Activated T-helper 1 cell treated with anti-CD3 and anti-CD28 coated beads, Interleukin-12 subunit alpha, Interleukin-12 subunit beta, Interleukin-2, Interleukin-4 antibody, amounts not matched to agents 30 ng/mL and 10 ng/mL and 1 ng/mL, durations not matched to agents 14 hours and 24 hours and 36 hours (primary cell): ENCODE results near the gene MAMDC2. TPM values are rescaled to one million over a fixed set of nuclear protein-coding genes. Genes with fewer than 3 reads are reported as not detected.

ENCODE experiments used
- DNase-seq: peaks from one replicate; pipeline ENCODE4 v3.0.0; 2021; ENCODE audit warnings: low spot score
- H3K27ac Mint-ChIP-seq: one replicate; pipeline ENCODE4 v1.8.0; 2021; ENCODE audit warnings: mild to moderate bottlenecking, mixed read lengths
- H3K27me3 Mint-ChIP-seq: one replicate; pipeline ENCODE4 v1.8.0; 2022; ENCODE audit warnings: mild to moderate bottlenecking, moderate library complexity, mixed read lengths; ENCODE audit not compliant: insufficient read depth
- H3K36me3 Mint-ChIP-seq: one replicate; pipeline ENCODE4 v1.8.0; 2021; ENCODE audit warnings: low read depth, mixed read lengths
- H3K4me1 Mint-ChIP-seq: one replicate; pipeline ENCODE4 v1.8.0; 2021; ENCODE audit warnings: low read depth, mixed read lengths
- H3K4me3 Mint-ChIP-seq: one replicate; pipeline ENCODE4 v1.8.0; 2021; ENCODE audit warnings: mild to moderate bottlenecking, moderate library complexity, mixed read lengths
- H3K9me3 Mint-ChIP-seq: one replicate; pipeline ENCODE4 v1.8.0; 2021; ENCODE audit warnings: mixed read lengths
- intact Hi-C: fragments of 100-400 bp; cut with micrococcal nuclease; formaldehyde crosslinking; loops from one replicate; pipeline ENCODE4 v1.15.1; 2024
- total RNA-seq: library from RNA; stranded (reverse); gene quantifications from 2 replicates; pipeline ENCODE4 v1.2.3, GENCODE V29; 2022

Gene MAMDC2
- total RNA-seq, 1 donor from 2014 or later: not detected

DNA sequence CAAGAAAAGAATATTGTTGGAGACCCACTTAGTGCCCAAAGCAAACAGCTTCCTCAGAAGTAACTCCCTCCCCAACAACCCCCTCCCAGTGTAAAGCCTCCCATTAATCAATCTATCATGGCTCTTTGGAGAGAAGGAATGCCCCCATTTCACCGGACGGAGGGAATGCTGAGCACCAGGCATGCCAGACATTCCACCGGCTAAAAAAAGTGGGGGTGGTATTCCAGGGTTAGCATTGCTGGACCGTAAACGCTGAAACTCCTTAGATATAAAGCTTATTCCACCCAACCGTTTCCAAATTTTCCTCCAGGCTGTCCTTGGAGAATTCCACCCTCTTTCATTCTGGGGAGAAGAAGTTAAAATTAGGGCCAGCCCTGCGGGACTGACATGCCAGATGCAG, 363 bp upstream of the MAMDC2 start:
- Mint-ChIP-seq H3K27me3 (peaks cover 33% of the 10 kb centered on the region), H3K36me3 (no peaks in the 10 kb centered on the region), H3K4me3 (no peak overlapping the region), H3K27ac (no peak overlapping the region), H3K9me3 (peaks cover 1% of the 10 kb centered on the region), H3K4me1 (no peaks in the 10 kb centered on the region)
- intact Hi-C loops: no loop called here
- DNase-seq: no peak

DNA sequence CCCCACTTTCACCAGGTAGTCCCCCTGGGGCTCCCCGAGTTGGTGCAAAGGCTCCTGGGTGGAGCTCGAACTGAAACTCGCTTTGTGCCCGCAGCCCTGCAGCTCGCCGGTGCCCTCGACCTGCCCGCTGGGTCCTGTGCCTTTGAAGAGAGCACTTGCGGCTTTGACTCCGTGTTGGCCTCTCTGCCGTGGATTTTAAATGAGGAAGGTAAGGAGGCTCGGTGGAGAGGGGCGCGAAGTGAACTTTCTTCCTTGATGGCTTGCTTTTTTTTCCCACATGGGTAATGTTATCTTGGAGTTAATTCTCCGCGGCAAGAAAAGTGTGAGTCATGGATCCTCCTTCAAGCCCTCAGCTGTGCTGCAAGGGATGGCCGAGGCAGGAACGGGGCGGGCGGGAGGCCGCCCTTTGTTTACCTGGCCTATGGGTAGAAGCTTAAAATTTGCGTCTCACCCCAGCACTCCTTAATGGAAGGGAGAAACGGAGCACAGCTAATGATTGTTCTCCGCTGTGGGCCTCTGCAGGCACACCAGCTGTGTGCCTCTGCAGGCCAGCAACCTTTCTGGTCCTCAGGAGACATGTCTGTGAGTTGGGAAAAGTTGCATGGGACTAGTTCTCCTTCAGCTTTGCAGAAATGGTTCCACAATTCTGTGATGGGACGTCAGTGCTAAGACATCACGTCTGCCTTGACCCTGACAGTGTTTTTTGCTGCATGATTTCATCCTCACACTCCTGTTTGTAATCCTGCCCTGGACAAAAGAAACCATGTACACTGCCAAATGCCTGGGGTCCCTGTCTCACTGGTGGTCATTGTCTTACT, 1.1 kb downstream of the MAMDC2 start:
- Mint-ChIP-seq H3K9me3 (no peaks in the 10 kb centered on the region), H3K36me3 (no peaks in the 10 kb centered on the region), H3K4me1 (no peaks in the 10 kb centered on the region), H3K4me3 (no peak overlapping the region), H3K27ac (no peak overlapping the region), H3K27me3 (peaks cover 35% of the 10 kb centered on the region)
- DNase-seq: no peak
- intact Hi-C loops: no loop called here

DNA sequence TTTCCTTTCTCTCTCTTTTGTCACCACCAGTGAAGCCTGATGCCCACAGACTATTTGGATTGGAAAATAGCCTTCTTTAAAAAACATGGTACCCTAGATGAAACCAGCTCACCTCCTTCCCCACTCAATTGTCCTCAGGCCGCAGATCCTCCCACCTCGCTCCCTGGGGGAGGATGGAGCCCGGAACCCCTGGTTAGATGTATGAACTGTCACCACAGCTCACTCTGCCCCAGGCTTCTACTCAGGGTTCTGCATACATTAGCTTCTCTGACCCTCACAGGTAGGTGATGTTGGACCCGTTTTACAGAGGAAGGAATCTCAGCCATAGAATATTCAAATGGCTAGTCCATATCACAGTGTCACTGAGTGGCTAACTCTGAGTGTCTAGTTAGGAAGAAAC, 1.8 kb downstream of the MAMDC2 start:
- Mint-ChIP-seq H3K4me3 (no peak overlapping the region), H3K27ac (no peak overlapping the region), H3K27me3 (peaks cover 35% of the 10 kb centered on the region), H3K4me1 (no peaks in the 10 kb centered on the region), H3K36me3 (no peaks in the 10 kb centered on the region), H3K9me3 (no peaks in the 10 kb centered on the region)
- intact Hi-C loops: no loop called here
- DNase-seq: no peak

DNA sequence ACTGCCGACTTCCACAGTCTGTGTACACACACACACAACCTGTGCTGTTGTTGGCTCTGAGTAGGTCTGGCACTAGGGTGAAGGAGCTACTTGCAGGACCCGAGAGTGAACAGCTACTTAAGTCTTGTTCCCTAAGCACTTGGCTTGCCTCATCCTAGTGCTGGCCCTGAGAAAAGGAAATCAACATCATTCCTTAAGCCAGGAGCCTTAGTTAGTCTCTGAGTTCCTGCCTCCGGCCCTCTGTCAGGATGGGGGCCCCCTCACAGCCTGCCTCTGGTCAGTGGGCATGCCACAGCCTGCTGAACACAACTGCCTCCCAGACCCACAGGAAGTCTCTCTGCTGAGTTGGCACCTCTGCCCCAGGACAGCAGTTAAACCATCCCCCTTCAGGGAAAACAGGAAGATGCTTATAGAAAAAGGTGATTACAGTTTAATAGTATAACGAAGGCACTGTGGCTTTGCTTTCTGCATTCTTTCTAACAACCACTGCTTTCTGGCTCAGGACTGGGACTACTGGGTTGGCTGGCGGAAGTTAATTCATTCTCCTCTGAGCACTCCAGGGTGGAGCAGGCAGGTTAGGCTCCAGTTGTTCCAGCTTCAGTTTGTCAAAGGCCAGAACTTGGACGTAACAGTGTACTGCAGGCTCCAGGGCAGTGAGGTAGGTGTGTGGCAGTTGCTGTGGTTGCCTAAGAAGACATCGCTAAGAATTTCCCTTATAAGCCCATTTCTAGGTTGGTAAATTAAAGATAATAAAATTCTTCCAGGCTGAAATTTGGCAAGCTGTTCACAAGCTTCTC, 2.8 kb downstream of the MAMDC2 start:
- no peaks in the 10 kb centered on the region for H3K4me1 Mint-ChIP-seq
- H3K4me3 Mint-ChIP-seq: no peak overlapping the region
- H3K36me3 Mint-ChIP-seq: no peaks in the 10 kb centered on the region
- intact Hi-C loops: no loop called here
- no peaks in the 10 kb centered on the region for H3K9me3 Mint-ChIP-seq
- no peak overlapping the region for H3K27ac Mint-ChIP-seq
- H3K27me3 Mint-ChIP-seq: peaks cover 32% of the 10 kb centered on the region
- no peak for DNase-seq

DNA sequence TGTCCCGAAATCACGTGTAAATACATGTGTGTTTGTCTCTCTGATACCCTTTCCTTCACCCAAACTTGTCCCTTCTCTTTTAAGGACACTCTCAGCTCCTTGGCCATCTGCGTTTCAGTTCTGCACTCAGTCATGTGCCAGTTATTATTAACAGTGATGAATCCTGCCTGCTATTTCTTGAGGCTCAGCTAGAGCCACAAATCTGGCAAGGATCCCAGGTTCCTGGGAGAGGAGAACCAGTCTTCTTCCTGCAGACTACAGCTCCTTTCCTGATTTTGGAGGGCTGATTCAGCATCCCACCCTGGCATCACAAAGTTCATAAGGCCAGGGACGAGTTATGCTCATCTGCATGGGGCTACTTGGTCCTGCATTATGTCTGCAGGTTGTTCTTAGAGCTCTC, 5.6 kb downstream of the MAMDC2 start:
- DNase-seq: no peak
- no peaks in the 10 kb centered on the region for H3K36me3 Mint-ChIP-seq
- no peak overlapping the region for H3K27ac Mint-ChIP-seq
- no peaks in the 10 kb centered on the region for H3K9me3 Mint-ChIP-seq
- H3K4me3 Mint-ChIP-seq: no peak overlapping the region
- H3K27me3 Mint-ChIP-seq: peaks cover 21% of the 10 kb centered on the region
- H3K4me1 Mint-ChIP-seq: no peaks in the 10 kb centered on the region
- intact Hi-C loops: no loop called here

DNA sequence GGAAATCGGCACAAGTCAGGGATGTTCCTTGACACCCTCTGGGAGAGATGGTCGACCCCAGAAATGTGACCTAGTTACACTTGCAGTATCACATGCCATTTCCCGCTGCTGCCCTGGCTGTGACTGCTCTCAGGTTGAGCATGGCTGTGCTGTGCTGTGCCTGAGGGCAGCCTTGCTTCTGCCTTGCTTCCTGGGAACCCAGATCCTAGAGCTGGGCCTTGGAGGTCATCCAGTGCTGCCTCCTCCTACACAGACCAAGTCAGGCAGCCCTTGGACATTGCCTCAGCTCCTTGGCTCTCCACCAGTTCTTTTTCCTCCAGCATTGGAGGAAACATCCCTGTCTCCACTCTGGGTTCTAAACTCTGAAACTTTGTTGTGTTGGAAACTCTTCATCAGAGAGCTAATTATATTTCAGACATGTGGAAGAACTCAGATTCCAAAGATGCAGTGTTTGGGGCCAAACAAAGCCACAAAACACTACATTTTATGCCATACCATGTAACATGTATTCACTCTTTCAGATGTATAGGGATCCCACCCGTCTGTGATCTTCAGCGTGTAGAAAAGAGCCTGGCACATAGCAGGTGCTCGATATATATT, 6.1 kb downstream of the MAMDC2 start:
- no peaks in the 10 kb centered on the region for H3K4me1 Mint-ChIP-seq

DNA sequence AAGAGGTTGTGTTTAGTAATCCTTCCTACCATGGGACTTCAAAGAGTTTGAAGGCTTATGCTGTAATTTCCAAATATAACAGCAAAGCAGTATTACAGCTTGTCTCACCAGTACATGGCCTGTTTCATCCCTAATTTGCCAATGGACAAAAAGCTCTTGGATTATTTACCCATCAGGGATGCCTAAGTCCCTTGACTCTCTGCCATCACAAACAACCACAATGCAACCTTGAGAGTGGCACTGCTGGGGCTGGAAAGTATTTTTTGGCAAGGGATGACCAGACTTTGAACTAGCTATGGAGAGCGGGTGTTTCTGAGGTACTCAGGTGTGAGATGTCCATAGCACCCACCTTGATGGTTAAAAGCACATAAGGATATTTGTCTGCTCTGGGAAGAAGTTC, 9.1 kb downstream of the MAMDC2 start:
- Mint-ChIP-seq H3K4me3 (no peak overlapping the region), H3K36me3 (no peaks in the 10 kb centered on the region), H3K27ac (no peak overlapping the region), H3K27me3 (peaks cover 4% of the 10 kb centered on the region), H3K9me3 (no peaks in the 10 kb centered on the region), H3K4me1 (no peaks in the 10 kb centered on the region)
- DNase-seq: no peak
- intact Hi-C loops: no loop called here

More for the DNA sequence above, 6.1 kb downstream of the MAMDC2 start:
- Mint-ChIP-seq H3K27me3 (peaks cover 16% of the 10 kb centered on the region), H3K36me3 (no peaks in the 10 kb centered on the region), H3K9me3 (no peaks in the 10 kb centered on the region), H3K4me3 (no peak overlapping the region), H3K27ac (no peak overlapping the region)
- DNase-seq: no peak
- intact Hi-C loops: no loop called here

DNA sequence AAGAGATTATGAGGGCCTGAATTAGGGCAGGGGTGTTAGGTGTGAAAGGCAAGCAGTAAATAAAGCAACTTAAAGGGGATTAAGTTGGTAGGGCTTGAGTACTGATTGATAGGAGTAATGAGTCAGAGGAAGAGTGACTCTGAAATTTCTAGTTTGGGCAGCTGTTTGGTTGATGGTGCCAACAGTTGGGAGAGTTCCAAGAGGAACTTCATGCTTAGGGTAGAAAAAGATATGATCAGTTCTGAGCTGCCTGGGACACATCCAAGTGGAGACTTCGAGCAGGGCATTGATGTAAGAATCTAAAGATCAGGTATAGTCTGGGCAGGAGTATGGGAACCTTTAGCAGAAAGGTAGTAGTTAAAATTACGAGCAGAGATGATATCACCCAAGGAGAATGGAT, 10.2 kb downstream of the MAMDC2 start:
- no peak for DNase-seq
- intact Hi-C loops: no loop called here
- Mint-ChIP-seq H3K9me3 (no peaks in the 10 kb centered on the region), H3K4me3 (no peak overlapping the region), H3K27me3 (peaks cover 6% of the 10 kb centered on the region), H3K4me1 (no peaks in the 10 kb centered on the region), H3K36me3 (no peaks in the 10 kb centered on the region), H3K27ac (no peak overlapping the region)

DNA sequence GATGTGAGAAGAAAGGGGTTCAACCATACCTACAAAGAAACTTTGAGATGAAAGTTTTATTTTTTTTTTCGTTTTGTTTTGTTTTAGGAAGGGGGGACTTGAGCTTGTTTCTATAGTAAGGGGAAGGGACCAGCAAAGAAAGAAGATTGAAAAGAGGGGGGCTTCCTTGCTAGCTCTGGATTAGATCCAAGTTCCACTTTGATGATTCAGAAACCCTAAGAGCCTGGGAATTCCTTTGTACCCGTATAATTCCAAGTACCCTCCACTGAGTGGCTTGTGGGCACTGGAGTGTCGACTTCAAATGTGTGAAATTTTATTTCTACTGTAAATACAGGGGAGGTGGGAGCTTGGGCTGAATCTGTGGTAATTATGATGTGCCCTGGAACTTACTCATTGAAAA, 10.9 kb downstream of the MAMDC2 start:
- Mint-ChIP-seq H3K27ac (no peak overlapping the region), H3K4me1 (no peaks in the 10 kb centered on the region), H3K36me3 (no peaks in the 10 kb centered on the region), H3K9me3 (no peaks in the 10 kb centered on the region), H3K4me3 (no peak overlapping the region), H3K27me3 (peaks cover 4% of the 10 kb centered on the region)
- intact Hi-C loops: no loop called here
- no peak for DNase-seq

DNA sequence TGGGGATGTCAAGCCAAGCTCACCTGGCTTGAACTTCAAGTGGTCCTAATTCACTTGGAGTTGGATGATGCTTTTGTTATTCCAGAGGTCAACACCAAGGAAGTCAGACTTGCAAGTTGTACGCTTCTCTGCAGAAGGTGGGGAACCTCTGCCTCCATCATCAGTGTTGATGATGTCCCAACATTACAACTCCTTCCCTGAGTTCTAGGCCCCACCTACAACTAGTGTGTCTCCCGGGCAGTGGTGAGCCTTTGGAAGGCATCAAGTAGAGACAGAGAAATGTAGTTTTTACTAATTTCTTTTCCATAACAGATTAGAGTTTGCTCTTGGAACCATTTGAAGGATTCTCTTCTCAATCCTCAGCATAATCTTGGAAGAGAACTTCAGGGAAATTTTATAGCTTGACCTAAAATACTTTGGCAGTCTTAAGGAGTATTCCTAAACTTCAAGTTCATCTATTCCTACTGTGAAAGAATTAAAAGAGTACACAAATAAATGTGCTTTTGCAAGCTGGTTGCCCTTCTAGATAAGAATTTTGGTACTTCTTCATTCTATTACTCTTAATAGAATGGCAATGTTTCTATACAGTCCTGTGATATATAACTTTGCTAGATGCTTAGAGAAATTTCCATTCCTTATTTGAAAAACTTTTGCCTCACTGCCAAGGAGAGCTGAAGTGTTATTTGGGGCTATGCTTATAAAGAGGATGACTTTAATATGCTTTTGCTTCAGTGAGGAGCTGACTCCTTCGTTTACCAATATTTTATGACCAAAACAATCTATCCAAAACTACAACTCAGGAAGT, 12.0 kb downstream of the MAMDC2 start:
- Mint-ChIP-seq H3K4me3 (no peak overlapping the region), H3K27ac (no peak overlapping the region), H3K36me3 (no peaks in the 10 kb centered on the region), H3K9me3 (no peaks in the 10 kb centered on the region), H3K4me1 (no peaks in the 10 kb centered on the region), H3K27me3 (peaks cover 8% of the 10 kb centered on the region)
- no peak for DNase-seq
- intact Hi-C loops: no loop called here

DNA sequence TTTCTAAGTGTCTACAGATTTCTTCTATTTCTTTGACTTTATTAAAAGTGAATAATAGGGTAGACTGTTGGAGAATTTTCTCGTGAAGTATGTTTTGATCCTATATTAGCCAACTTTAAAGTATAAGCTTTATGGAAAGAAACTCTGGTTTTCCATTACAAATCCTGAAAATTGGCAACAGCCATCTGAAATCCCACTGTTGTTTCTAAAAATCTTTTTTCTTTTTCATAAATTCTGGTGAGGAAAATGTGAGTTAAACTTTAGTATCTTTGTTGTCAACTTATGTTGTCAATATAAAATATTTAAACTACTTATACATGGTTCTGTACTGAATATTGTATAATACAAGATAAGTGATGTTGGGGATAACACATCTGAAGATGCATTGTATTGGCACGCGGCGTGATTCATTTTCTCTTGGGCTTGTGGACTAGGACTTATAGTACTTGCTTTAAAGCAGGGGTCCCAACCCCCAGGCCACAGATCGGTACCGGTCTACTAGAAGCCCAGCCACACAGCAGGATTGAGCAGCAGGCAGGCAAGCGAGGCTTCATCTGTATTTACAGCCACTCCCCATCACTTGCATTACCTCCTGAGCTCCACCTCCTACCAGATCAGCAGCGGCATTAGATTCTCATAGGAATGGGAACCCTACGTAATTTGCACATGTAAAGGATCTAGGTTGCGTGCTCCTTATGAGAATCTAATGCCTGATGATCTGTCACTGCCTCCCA, 12.7 kb downstream of the MAMDC2 start:
- H3K9me3 Mint-ChIP-seq: no peaks in the 10 kb centered on the region
- H3K27me3 Mint-ChIP-seq: peaks cover 8% of the 10 kb centered on the region
- H3K4me1 Mint-ChIP-seq: no peaks in the 10 kb centered on the region
- no peaks in the 10 kb centered on the region for H3K36me3 Mint-ChIP-seq
- no peak overlapping the region for H3K27ac Mint-ChIP-seq
- intact Hi-C loops: no loop called here
- H3K4me3 Mint-ChIP-seq: no peak overlapping the region
- no peak for DNase-seq

DNA sequence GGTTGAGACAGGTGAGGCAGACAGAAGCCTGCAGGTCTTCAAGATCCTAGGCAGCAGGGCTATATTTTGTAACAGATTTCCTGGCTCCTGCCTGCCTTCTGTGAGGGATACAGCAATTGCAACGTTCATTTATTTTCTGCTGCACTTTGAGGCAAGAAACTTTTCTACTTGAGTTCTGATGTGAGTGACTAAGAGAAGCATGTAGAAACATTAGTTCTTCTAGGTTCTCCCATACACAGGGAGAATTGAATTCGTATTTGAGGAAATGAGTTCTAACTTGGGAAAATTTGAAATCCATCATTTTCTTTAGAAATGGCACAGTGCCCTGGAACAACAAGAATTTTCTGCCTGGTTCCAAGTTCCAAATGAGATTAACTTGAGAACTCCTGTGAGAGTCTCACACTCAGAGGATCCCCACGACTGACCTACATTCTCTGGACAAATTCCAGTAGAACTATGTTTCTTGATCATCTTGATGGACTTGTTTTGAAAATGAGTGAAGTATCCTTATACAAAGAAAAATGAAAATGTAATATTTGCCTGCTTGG, 15.0 kb downstream of the MAMDC2 start:
- Mint-ChIP-seq H3K4me3 (no peak overlapping the region), H3K36me3 (no peaks in the 10 kb centered on the region), H3K27ac (no peak overlapping the region), H3K9me3 (no peaks in the 10 kb centered on the region), H3K27me3 (peaks cover 9% of the 10 kb centered on the region), H3K4me1 (no peaks in the 10 kb centered on the region)
- DNase-seq: no peak
- intact Hi-C loops: no loop called here
